ENCODE data around the gene VNN1.

VNN1 gene

GRCh38 chr6:132725471-132725870, 11.6 kb upstream of the VNN1 start:
- H2AFZ ChIP-seq (ENCODE audit: low read length), result no peak overlapping the region
- H3K79me2 ChIP-seq (ENCODE audit: insufficient read depth, low read length), result no peaks in the 10 kb centered on the region
- no peak overlapping the region for H3K4me3 ChIP-seq (ENCODE audit: low read length, poor library complexity, severe bottlenecking)
- no peaks in the 10 kb centered on the region for H3K27me3 ChIP-seq (ENCODE audit: insufficient read depth, low read length, poor library complexity, severe bottlenecking)
- TF ChIP-seq CTCF (conservative IDR thresholded peaks at IDR 0.05; ENCODE audit: low read length) (no peak), EZH2phosphoT487 (IDR thresholded peaks at IDR 0.05; ENCODE audit: borderline replicate concordance) (no peak)
- no peaks in the 10 kb centered on the region for H3K4me1 ChIP-seq (ENCODE audit: insufficient read depth, low read length, poor library complexity, severe bottlenecking)
- no peaks in the 10 kb centered on the region for H3K36me3 ChIP-seq (ENCODE audit: insufficient read depth, low read length)
- H4K20me1 ChIP-seq (ENCODE audit: insufficient read depth, low read length, poor library complexity, severe bottlenecking), result no peaks in the 10 kb centered on the region
- no peak overlapping the region for H3K4me2 ChIP-seq (ENCODE audit: low read depth, low read length, poor library complexity, severe bottlenecking)
- H3F3A ChIP-seq (ENCODE audit: low read depth), result no peaks in the 10 kb centered on the region
- no peaks in the 10 kb centered on the region for H3K9me3 ChIP-seq (ENCODE audit: insufficient read depth, low read depth, low read length)
- no peaks in the 10 kb centered on the region for H3K9me2 ChIP-seq (replicated peaks; ENCODE audit: low read depth, low read length)
- no peak overlapping the region for H3K9ac ChIP-seq (ENCODE audit: low read depth, low read length, poor library complexity, severe bottlenecking)

- H3K4me3 ChIP-seq (ENCODE audit: low read length, poor library complexity, severe bottlenecking), result no peak overlapping the region
- H3K79me2 ChIP-seq (ENCODE audit: insufficient read depth, low read length), result no peaks in the 10 kb centered on the region
- no peaks in the 10 kb centered on the region for H3K36me3 ChIP-seq (ENCODE audit: insufficient read depth, low read length)
- H3K27me3 ChIP-seq (ENCODE audit: insufficient read depth, low read length, poor library complexity, severe bottlenecking), result no peaks in the 10 kb centered on the region
- H3F3A ChIP-seq (ENCODE audit: low read depth), result no peaks in the 10 kb centered on the region
- H3K9ac ChIP-seq (ENCODE audit: low read depth, low read length, poor library complexity, severe bottlenecking), result no peak overlapping the region
- TF ChIP-seq CTCF (conservative IDR thresholded peaks at IDR 0.05; ENCODE audit: low read length) (no peak), EZH2phosphoT487 (IDR thresholded peaks at IDR 0.05; ENCODE audit: borderline replicate concordance) (no peak)
- no peak overlapping the region for H3K4me2 ChIP-seq (ENCODE audit: low read depth, low read length, poor library complexity, severe bottlenecking)
- no peaks in the 10 kb centered on the region for H3K9me2 ChIP-seq (replicated peaks; ENCODE audit: low read depth, low read length)
- no peak overlapping the region for H2AFZ ChIP-seq (ENCODE audit: low read length)
- H4K20me1 ChIP-seq (ENCODE audit: insufficient read depth, low read length, poor library complexity, severe bottlenecking), result no peaks in the 10 kb centered on the region
- no peaks in the 10 kb centered on the region for H3K9me3 ChIP-seq (ENCODE audit: insufficient read depth, low read depth, low read length)
- H3K4me1 ChIP-seq (ENCODE audit: insufficient read depth, low read length, poor library complexity, severe bottlenecking), result no peaks in the 10 kb centered on the region
These were observed 6.0 kb upstream of the VNN1 start for GRCh38 chr6:132719736-132720448.

DNA sequence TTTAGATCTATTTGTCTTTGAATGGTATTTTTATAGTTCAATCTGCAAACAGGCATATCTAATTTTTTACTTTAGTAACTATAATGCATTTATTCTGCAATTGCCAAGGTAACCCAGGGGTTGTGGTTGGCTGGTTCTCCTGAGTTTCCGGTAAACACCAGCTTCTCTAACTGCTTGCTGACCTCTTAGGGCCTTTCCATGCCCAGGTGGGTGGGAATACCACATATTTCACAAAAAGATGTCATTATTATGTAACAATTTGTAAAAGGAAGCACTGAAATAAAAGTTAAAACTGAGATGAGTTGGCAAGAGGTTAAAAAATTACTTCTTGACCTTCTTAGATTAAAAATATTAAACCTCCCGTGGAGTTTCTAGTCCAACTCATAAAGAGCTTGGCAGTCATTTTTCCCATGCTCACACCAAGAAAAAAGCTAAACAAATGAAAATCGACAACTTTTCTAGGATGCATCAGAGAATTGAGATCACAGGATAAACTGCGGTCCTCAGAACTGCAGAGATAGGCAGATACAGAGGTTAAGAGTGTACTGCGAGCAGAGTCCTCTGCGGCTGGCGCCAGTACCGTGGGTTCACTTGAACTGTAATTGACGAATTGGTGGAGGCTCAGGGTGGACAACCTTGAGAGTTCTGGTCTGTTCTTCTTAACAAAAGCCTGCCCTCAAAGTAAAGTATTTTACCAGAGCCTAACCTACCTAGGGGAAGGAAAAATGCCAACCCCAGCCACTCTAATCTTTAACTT, 2.2 kb upstream of the VNN1 start:
- no peaks in the 10 kb centered on the region for H3K36me3 ChIP-seq (ENCODE audit: insufficient read depth, low read length)
- H3F3A ChIP-seq (ENCODE audit: low read depth), result no peaks in the 10 kb centered on the region
- TF ChIP-seq CTCF (conservative IDR thresholded peaks at IDR 0.05; ENCODE audit: low read length), result no peak
- no peak for TF ChIP-seq EZH2phosphoT487 (IDR thresholded peaks at IDR 0.05; ENCODE audit: borderline replicate concordance)
- no peaks in the 10 kb centered on the region for H3K9me3 ChIP-seq (ENCODE audit: insufficient read depth, low read depth, low read length)
- no peaks in the 10 kb centered on the region for H3K4me1 ChIP-seq (ENCODE audit: insufficient read depth, low read length, poor library complexity, severe bottlenecking)
- no peaks in the 10 kb centered on the region for H3K27me3 ChIP-seq (ENCODE audit: insufficient read depth, low read length, poor library complexity, severe bottlenecking)
- H3K9me2 ChIP-seq (replicated peaks; ENCODE audit: low read depth, low read length), result no peaks in the 10 kb centered on the region
- H3K4me2 ChIP-seq (ENCODE audit: low read depth, low read length, poor library complexity, severe bottlenecking), result no peak overlapping the region
- H3K4me3 ChIP-seq (ENCODE audit: low read length, poor library complexity, severe bottlenecking), result no peak overlapping the region
- no peaks in the 10 kb centered on the region for H3K79me2 ChIP-seq (ENCODE audit: insufficient read depth, low read length)
- H3K9ac ChIP-seq (ENCODE audit: low read depth, low read length, poor library complexity, severe bottlenecking), result no peak overlapping the region
- H2AFZ ChIP-seq (ENCODE audit: low read length), result no peak overlapping the region
- no peaks in the 10 kb centered on the region for H4K20me1 ChIP-seq (ENCODE audit: insufficient read depth, low read length, poor library complexity, severe bottlenecking)
